ENCODE measurements around the gene EXOC8.

- no peak for TF ChIP-seq POLR2A (IDR thresholded peaks at IDR 0.05; ENCODE audit: low read depth, low read length)
- TF ChIP-seq SPI1 (IDR thresholded peaks at IDR 0.05; ENCODE audit: low read depth, low read length): no peak
- no peak for TF ChIP-seq POLR2AphosphoS5 (IDR thresholded peaks at IDR 0.05; ENCODE audit: low read depth, low read length)
- TF ChIP-seq TAF1 (IDR thresholded peaks at IDR 0.05; ENCODE audit: low read depth, low read length): no peak
- TF ChIP-seq PAX5 (IDR thresholded peaks at IDR 0.05; ENCODE audit: insufficient read depth, low read length, severe bottlenecking): no peak
- no peak for TF ChIP-seq POU2F2 (IDR thresholded peaks at IDR 0.05; ENCODE audit: low read depth, low read length)
Measured at GRCh38 chr1:231311720-231312431, 25.8 kb downstream of the EXOC8 start.
